Measurements from ENCODE around the gene TTC22.

DNA sequence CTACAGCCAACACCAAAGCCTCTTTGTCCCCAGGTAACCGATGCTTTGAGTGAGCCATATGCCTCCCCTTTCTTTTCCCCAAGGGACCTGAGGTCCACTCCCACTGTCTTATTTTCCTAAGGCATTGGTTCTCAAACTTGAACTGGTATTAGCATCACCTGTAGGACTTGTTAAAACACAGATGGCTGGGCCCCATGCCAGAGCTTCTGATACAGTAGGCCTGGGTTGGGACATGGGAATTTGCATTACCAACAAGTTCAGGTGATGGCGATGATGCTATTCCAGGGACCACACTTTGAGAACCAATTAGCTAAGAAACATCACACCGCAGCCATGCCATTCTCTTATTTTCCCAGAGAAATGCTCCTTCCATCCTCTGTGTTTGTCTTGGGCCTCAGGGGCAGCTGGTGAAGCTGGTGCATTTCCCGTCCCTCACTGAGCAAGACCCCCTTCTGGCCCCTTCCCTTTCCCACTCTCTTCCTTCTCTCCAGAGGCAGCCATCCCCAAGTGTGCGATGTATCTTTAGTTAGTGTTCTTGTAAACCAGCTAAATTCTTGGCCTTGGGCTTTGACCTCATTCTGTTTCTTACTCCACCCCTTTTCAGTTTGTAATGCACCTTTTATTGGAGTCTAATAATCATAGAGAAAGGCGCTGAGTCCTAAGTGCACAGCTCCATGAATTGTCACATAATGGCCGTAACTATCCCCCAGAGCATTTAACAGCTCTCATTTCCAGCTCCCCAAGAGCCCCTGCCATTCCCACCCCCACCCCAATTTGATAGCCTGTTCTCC lies 14.2 kb upstream of the TTC22 start:
- TF ChIP-seq, protein P1, sequence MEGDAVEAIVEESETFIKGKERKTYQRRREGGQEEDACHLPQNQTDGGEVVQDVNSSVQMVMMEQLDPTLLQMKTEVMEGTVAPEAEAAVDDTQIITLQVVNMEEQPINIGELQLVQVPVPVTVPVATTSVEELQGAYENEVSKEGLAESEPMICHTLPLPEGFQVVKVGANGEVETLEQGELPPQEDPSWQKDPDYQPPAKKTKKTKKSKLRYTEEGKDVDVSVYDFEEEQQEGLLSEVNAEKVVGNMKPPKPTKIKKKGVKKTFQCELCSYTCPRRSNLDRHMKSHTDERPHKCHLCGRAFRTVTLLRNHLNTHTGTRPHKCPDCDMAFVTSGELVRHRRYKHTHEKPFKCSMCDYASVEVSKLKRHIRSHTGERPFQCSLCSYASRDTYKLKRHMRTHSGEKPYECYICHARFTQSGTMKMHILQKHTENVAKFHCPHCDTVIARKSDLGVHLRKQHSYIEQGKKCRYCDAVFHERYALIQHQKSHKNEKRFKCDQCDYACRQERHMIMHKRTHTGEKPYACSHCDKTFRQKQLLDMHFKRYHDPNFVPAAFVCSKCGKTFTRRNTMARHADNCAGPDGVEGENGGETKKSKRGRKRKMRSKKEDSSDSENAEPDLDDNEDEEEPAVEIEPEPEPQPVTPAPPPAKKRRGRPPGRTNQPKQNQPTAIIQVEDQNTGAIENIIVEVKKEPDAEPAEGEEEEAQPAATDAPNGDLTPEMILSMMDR (IDR thresholded peaks at IDR 0.05 in 4 of 5, conservative IDR thresholded peaks at IDR 0.05 in 1 of 5) = no peak
- TF ChIP-seq POLR2A (IDR thresholded peaks at IDR 0.05) = no peak
